Activated CD4-positive, alpha-beta memory T cell treated with anti-CD3 and anti-CD28 coated beads for 36 hours (primary cell): ENCODE results near the gene S100A1. TPM values are rescaled to one million over a fixed set of nuclear protein-coding genes. Genes with fewer than 3 reads are reported as not detected.

Experiments used
- CTCF ChIA-PET: fragments of 350-600 bp; sonication (Branson Sonifier 250); formaldehyde crosslinking; loops from one replicate; lab custom pipeline; 2021; ENCODE audit warnings: antibody characterized with exemption, inconsistent platforms; lab: Charles Lee
- POLR2A ChIA-PET: fragments of 350-600 bp; sonication (Branson Sonifier 250); formaldehyde crosslinking; loops from one replicate; lab custom pipeline; 2021; ENCODE audit warnings: antibody characterized with exemption; lab: Charles Lee
- DNase-seq: peaks from one replicate; pipeline ENCODE4 v3.0.0-alpha.2; 2020
- H3K27ac Mint-ChIP-seq: one replicate; pipeline ENCODE4 v1.8.0; 2021; ENCODE audit warnings: mixed read lengths
- H3K27me3 Mint-ChIP-seq: one replicate; pipeline ENCODE4 v1.8.0; 2021; ENCODE audit warnings: mixed read lengths
- H3K36me3 Mint-ChIP-seq: one replicate; pipeline ENCODE4 v1.8.0; 2021; ENCODE audit warnings: mixed read lengths
- H3K4me1 Mint-ChIP-seq: one replicate; pipeline ENCODE4 v1.8.0; 2021; ENCODE audit warnings: low read depth, mixed read lengths
- H3K4me3 Mint-ChIP-seq: one replicate; pipeline ENCODE4 v1.8.0; 2021; ENCODE audit warnings: mild to moderate bottlenecking, mixed read lengths
- H3K9me3 Mint-ChIP-seq: one replicate; pipeline ENCODE4 v1.8.0; 2021; ENCODE audit warnings: mixed read lengths
- intact Hi-C: fragments of 100-400 bp; cut with micrococcal nuclease; formaldehyde crosslinking; loops from one replicate; pipeline ENCODE4 v1.15.1; 2023
- total RNA-seq, 2 experiments: library from RNA; stranded (reverse); gene quantifications; one replicate each; pipeline ENCODE4 v1.2.3, GENCODE V29; 2021

S100A1 gene
- total RNA-seq, 2 experiments from 2014 or later, result not detected

DNA sequence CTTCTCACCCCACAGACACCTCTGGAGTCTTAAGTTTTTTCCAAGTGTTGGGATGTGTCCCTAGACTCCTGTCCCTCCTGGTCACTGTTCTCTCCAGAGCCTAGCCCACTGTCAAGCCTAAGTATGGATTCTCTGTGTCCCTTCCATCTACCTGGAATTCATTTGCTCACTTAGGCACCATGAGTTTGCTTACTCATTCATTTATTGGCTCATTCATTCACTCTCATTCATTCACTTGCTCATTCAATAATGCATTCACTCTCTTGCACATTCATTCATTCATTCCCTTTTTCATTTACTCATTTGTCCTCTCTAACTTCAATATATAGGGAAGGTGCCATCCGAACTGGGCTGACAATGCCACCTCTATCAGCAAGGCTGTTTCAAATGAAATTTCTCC, 16.9 kb upstream of the S100A1 start:
- ChIA-PET CTCF (no interaction called here), POLR2A (no interaction called here)
- no peak for DNase-seq
- no peaks in the 10 kb centered on the region for H3K9me3 Mint-ChIP-seq
- no peak overlapping the region for H3K27ac Mint-ChIP-seq
- no peaks in the 10 kb centered on the region for H3K4me1 Mint-ChIP-seq
- intact Hi-C loops, result no loop called here
- H3K36me3 Mint-ChIP-seq, result no peaks in the 10 kb centered on the region
- no peaks in the 10 kb centered on the region for H3K27me3 Mint-ChIP-seq
- no peak overlapping the region for H3K4me3 Mint-ChIP-seq

DNA sequence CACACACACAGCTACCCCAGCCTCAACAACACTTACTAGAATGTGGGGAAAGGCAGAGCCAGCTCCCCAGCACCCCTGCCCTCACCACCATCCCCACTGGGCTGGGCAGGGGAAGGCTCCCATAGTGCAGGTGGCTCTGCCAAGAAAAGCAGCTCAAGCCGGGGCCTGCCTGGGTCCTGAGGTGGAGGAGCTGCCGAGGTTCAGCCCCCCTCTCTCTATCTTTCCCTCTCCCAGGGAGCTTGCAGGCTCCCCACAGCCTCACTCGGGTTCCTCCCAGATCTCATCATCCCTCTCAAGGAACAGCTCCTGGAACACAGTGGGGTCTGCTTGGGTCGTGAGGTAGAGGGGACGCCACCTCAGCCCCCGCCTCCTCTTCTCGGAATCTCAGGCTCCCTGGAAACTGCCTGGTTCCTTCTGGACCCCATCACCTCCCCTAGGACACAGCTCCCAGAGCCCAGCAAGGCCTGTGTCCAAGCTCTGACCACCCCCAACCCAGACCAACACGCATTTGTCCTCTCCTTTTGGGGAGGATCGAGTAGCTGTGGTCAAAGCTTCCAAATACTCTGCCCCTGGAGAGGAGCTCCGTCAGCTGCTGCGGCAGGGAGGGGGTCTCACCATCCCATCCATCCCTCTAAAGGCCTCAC, 16.0 kb upstream of the S100A1 start:
- no peak for DNase-seq
- intact Hi-C loops, result no loop called here
- CTCF ChIA-PET, result no interaction called here
- no peaks in the 10 kb centered on the region for H3K27me3 Mint-ChIP-seq
- no peak overlapping the region for H3K27ac Mint-ChIP-seq
- POLR2A ChIA-PET, result no interaction called here
- no peaks in the 10 kb centered on the region for H3K36me3 Mint-ChIP-seq
- no peak overlapping the region for H3K4me3 Mint-ChIP-seq
- no peaks in the 10 kb centered on the region for H3K9me3 Mint-ChIP-seq
- H3K4me1 Mint-ChIP-seq, result no peaks in the 10 kb centered on the region

DNA sequence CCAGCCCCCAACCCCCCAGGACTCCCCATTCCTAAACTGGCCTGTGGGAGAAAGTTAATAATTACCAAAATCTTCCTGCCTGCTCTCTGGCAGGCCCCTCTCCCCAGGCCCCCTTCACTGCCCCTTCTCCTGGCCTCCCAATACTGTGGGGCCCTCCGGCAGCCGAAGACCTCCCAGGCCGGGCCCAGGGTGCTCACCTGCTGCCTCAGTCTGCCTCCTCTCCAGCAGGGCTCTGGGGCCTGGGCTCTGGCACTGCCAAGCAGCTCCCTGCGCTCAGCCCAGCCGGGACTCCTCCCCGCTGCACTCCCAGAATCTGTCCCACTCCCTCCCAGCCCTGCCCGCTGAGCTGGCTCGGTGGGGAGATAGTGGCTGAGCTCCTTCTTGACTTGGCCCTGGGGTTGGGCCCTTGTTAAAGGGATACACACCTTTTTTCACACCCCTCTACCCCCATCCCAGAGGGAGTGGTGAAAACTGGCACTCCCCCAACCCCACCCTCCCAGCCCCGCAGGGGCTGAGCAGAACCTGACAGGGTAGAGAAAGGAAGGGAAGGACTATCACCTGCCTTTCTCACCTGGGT, 15.4 kb upstream of the S100A1 start, which contains the start of gene S100A16:
Gene S100A16, minus strand, starts transcription at position 383 of the 577 bp plus-strand sequence. CDS start 4,986 bp downstream, outside the sequence.
- Mint-ChIP-seq H3K4me3 (no peak within 1 kb of the TSS), H3K27ac (no peak within 1 kb of the TSS), H3K27me3 (no peaks in the 10 kb centered on the region), H3K9me3 (no peaks in the 10 kb centered on the region), H3K4me1 (no peaks in the 10 kb centered on the region), H3K36me3 (no peaks in the 10 kb centered on the region)
- POLR2A ChIA-PET, result no interaction called here
- DNase-seq, result no peak
- CTCF ChIA-PET, result interaction anchor here (3.6 kb wide), 1 partner anchor 80 kb away, joined by 14 read pairs; no protein-coding TSS in a partner anchor
- intact Hi-C loops, result no loop called here

DNA sequence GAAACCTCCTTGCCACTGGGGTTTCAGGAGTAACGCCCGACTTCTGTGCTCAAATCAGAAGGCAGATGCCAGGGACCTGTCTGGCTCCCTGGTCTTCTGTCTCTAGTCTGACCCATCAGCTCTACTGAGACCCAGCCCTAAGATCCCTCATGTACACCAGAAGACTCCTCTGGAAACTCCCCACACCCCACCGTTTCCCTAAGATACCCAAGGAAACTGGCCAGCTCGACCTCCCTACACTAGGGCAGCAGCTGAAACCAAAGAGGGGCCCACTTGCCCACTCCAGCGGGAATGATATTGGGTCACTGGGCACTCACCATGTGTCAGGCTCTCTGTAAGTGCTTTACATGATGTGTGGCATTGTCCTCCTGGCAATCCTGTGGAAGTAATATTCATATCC, 14.8 kb upstream of the S100A1 start:
- DNase-seq, result no peak
- POLR2A ChIA-PET, result no interaction called here

DNA sequence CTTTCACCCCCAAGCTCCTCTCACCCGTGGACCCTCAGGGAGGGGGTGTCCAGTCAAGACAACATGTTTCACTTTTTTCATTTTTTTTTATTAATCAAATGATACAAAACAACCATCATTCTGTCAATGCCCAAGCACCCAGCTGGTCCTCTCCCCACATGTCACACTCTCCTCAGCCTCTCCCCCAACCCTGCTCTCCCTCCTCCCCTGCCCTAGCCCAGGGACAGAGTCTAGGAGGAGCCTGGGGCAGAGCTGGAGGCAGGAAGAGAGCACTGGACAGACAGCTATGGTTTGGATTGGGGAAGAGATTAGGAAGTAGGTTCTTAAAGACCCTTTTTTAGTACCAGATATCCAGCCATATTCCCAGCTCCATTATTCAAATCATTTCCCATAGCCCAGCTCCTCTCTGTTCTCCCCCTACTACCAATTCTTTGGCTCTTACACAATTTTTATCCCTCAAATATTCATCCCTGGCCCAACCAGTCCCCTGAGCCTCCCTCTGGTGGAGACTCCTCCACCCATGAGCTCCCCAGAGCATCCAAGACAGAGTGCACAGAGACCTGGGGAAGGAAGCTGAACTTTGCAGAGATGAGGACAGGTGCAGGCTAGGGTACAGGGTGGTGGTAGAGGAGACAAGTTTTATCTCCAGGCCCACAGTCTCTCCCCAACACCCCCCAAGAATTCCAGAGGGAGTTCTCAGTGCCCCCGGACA, 13.9 kb upstream of the S100A1 start:
- no peak for DNase-seq
- ChIA-PET POLR2A (no interaction called here), CTCF (interaction anchor here (1.0 to 3.6 kb wide), 3 partner anchors 13 to 103 kb away, joined by 5 to 23 read pairs (median 14); partner anchors contain the start of gene S100A13)
- intact Hi-C loops, result no loop called here
- H3K27me3 Mint-ChIP-seq, result no peaks in the 10 kb centered on the region
- no peaks in the 10 kb centered on the region for H3K36me3 Mint-ChIP-seq
- no peak overlapping the region for H3K4me3 Mint-ChIP-seq
- no peaks in the 10 kb centered on the region for H3K9me3 Mint-ChIP-seq
- no peak overlapping the region for H3K27ac Mint-ChIP-seq
- no peaks in the 10 kb centered on the region for H3K4me1 Mint-ChIP-seq

More for the DNA sequence above, 14.8 kb upstream of the S100A1 start:
- CTCF ChIA-PET, result interaction anchor here (3.1 to 3.6 kb wide), 2 partner anchors 81 to 102 kb away, joined by 14 to 23 read pairs; no protein-coding TSS in a partner anchor
- no peaks in the 10 kb centered on the region for H3K9me3 Mint-ChIP-seq
- H3K27me3 Mint-ChIP-seq, result no peaks in the 10 kb centered on the region
- H3K27ac Mint-ChIP-seq, result no peak overlapping the region
- no peaks in the 10 kb centered on the region for H3K36me3 Mint-ChIP-seq
- H3K4me3 Mint-ChIP-seq, result no peak overlapping the region
- H3K4me1 Mint-ChIP-seq, result no peaks in the 10 kb centered on the region
- intact Hi-C loops, result no loop called here

DNA sequence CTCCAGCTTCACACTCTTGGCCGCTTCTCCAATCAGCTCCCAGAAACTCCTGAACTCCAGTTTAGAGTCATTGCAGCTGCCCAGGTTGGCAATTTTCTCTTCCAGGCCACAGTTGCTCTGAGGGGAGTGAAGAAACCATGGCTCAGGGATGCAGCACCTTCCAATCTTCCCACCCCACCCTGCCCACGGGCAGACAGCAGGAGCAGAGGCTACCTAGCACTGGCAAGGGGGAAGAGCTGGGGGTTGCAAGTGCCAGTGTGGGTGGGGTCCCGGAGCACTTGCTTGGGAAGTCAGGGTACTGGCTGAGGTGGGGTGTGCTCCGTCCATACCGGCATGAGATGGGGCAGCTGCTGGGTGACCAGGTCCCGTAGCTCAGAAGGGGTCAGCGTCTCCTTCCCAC, 13.3 kb upstream of the S100A1 start:
- intact Hi-C loops, result no loop called here
- Mint-ChIP-seq H3K27me3 (no peaks in the 10 kb centered on the region), H3K9me3 (no peaks in the 10 kb centered on the region), H3K4me3 (no peak overlapping the region), H3K27ac (no peak overlapping the region), H3K4me1 (no peaks in the 10 kb centered on the region), H3K36me3 (no peaks in the 10 kb centered on the region)
- POLR2A ChIA-PET, result interaction anchor here (1.4 kb wide), 1 partner anchor 19 kb away, joined by 6 read pairs; the partner anchor contains the start of gene CHTOP
- no peak for DNase-seq
- CTCF ChIA-PET, result interaction anchor here (1.0 to 3.6 kb wide), 3 partner anchors 13 to 104 kb away, joined by 5 to 23 read pairs (median 14); partner anchors contain the start of gene S100A13

DNA sequence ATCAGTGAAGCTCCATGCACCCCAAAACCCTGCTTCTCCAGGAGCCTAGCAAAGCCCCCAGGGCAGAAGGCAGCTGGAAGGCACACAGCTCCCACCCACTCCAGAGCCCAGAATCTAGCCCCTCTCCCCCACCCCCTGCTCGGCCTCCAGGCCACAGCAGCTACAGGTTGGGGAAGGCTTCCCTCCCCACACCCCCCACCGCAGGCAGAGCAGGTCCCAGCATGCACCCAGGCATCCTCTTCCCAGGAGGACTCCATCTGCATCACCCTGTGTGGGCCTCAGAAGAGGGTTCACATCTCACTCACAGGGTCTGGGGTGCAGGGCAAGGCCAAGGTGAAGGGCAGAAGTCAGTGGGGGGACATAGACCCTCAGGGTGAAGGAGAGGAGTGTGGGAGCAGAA, 12.8 kb upstream of the S100A1 start:
- Mint-ChIP-seq H3K36me3 (no peaks in the 10 kb centered on the region), H3K4me3 (no peak overlapping the region), H3K4me1 (no peaks in the 10 kb centered on the region), H3K9me3 (no peaks in the 10 kb centered on the region), H3K27me3 (no peaks in the 10 kb centered on the region), H3K27ac (no peak overlapping the region)
- DNase-seq, result no peak
- POLR2A ChIA-PET, result interaction anchor here (1.4 kb wide), 1 partner anchor 19 kb away, joined by 6 read pairs; the partner anchor contains the start of gene CHTOP
- intact Hi-C loops, result no loop called here
- CTCF ChIA-PET, result interaction anchor here (3.1 to 4.2 kb wide), 3 partner anchors 44 to 104 kb away, joined by 14 to 39 read pairs (median 23); no protein-coding TSS in a partner anchor

DNA sequence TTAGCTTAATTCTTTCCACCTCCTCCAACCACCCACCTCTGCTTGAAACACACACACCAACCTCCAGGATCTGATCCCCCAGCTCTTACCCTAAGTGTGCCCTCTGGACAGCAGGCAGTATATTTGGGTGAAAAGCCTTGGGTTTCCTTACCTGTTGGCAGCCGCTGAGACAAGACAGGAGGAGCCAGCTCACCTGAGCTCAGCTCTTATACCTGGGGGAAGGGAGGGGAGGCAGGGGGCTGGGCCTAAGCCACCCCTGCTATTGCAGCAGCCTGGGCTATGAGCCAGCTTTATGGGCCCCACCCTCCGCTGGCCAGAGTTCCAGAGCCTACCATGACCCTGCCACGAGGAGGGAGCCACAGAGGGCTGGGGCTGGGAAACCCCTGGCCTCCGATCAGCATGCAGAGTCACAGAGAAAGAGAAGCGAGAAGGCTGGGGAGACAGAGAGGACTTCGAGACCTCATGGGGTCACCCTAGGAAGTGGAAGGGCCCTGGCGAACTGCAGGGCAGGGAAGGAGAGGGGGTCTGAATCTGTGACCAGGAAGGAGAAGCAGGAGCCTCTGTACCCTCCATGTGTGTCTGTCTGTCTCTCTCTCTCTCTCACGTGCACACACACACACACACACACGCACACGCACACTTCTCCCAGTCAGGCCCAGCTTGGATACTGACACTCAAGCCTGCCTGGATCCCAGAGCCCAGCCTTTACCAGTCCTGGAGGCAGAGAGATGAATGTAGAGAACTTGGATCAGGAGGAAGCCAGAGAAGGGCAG, 11.9 kb upstream of the S100A1 start, which contains the start of gene S100A14:
Gene S100A14, minus strand, starts transcription at position 182 of the 773 bp plus-strand sequence. CDS start 467 bp downstream, outside the sequence.
- H3K4me3 Mint-ChIP-seq, result no peak within 1 kb of the TSS
- intact Hi-C loops, result no loop called here
- no peaks in the 10 kb centered on the region for H3K4me1 Mint-ChIP-seq
- no peaks in the 10 kb centered on the region for H3K27me3 Mint-ChIP-seq
- ChIA-PET CTCF (interaction anchor here (1.2 to 4.2 kb wide), 8 partner anchors 44 to 122 kb away, joined by 3 to 39 read pairs (median 12); no protein-coding TSS in a partner anchor), POLR2A (interaction anchor here (1.4 to 1.7 kb wide), 2 partner anchors 18 to 44 kb away, joined by 6 read pairs; partner anchors contain the start of gene CHTOP)
- H3K27ac Mint-ChIP-seq, result no peak within 1 kb of the TSS
- H3K9me3 Mint-ChIP-seq, result no peaks in the 10 kb centered on the region
- DNase-seq, result no peak
- H3K36me3 Mint-ChIP-seq, result no peaks in the 10 kb centered on the region

DNA sequence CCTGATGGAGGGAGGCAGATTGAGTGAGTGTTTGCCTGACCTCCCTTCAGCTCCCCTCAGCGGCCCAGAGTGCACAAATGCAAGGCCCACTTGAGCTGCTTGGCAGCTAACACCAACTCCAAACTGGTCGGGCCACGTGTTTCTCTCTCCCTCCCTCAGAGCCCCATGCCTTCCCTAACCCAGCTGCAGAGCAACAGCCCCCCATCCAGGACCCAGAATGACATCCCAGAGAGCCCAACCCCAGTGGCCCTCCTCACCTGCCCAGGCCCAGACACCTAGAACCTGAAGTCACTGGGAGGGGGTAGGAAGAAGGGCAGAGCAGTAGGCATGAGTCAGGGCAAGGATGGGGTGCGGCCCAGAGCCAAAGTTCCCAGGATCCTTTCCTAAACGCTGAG, 11.3 kb upstream of the S100A1 start:
- H3K27ac Mint-ChIP-seq, result no peak overlapping the region
- ChIA-PET CTCF (interaction anchor here (1.2 to 4.2 kb wide), 10 partner anchors 9 to 123 kb away, joined by 3 to 39 read pairs (median 6); partner anchors contain the start of gene S100A1), POLR2A (interaction anchor here (1.7 kb wide), 1 partner anchor 44 kb away, joined by 6 read pairs; no protein-coding TSS in a partner anchor)
- H3K9me3 Mint-ChIP-seq, result no peaks in the 10 kb centered on the region
- intact Hi-C loops, result loop anchor here (1.0 kb wide), 2 partner anchors 45 to 106 kb away; no protein-coding TSS in a partner anchor
- H3K4me1 Mint-ChIP-seq, result no peaks in the 10 kb centered on the region
- no peak overlapping the region for H3K4me3 Mint-ChIP-seq
- DNase-seq, result no peak
- H3K27me3 Mint-ChIP-seq, result no peaks in the 10 kb centered on the region
- H3K36me3 Mint-ChIP-seq, result no peaks in the 10 kb centered on the region

DNA sequence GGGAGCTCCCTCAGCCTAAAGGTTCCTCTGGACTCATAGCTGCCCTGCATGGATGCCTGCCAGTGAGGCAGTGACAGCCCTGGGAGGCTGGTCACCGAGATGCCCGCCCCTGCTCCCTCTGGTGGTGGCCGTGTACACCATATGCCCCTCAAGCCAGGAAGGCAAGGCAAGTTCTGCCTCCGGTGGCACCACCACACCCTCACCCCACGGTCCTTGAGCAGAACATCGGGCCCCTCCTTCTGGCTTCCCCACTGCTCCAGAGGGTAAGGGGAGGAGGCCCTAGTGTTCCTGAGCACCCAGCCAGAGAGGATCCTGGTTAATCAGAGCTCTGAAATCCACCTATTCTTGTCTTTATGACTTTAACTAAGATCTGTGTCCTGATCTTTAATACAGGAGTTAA, 10.6 kb upstream of the S100A1 start:
- no peak overlapping the region for H3K27ac Mint-ChIP-seq
- CTCF ChIA-PET, result interaction anchor here (0.6 to 4.2 kb wide), 13 partner anchors 9 to 123 kb away, joined by 3 to 39 read pairs (median 5); partner anchors contain the start of genes CHTOP, S100A1 and S100A13
- intact Hi-C loops, result loop anchor here (1.0 kb wide), 2 partner anchors 45 to 106 kb away; no protein-coding TSS in a partner anchor
- peak; percentile 80 for DNase-seq
- H3K36me3 Mint-ChIP-seq, result no peaks in the 10 kb centered on the region
- no peak overlapping the region for H3K4me3 Mint-ChIP-seq
- no peaks in the 10 kb centered on the region for H3K9me3 Mint-ChIP-seq
- POLR2A ChIA-PET, result interaction anchor here (1.7 kb wide), 1 partner anchor 45 kb away, joined by 6 read pairs; no protein-coding TSS in a partner anchor
- no peaks in the 10 kb centered on the region for H3K4me1 Mint-ChIP-seq
- H3K27me3 Mint-ChIP-seq, result no peaks in the 10 kb centered on the region

DNA sequence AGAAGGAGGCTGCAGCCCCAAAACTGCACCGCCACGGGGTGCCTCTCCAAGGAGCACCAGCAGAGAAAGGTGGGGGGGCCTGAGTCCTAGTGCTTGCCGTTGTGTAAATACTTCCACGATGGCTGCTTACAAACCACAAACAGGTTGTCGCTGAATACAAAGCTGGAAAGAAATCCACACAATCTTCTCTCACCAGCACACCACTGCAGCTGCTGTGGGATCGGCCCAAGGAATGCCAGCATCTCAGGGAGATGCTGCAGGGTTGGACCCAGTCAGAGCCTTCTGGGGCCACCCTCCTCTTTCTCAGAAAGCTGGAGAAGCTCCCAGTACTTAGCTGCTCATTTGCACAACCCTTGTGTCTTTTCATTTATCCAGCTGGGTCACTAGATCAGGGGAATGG, 9.1 kb upstream of the S100A1 start:
- POLR2A ChIA-PET, result interaction anchor here (1.6 kb wide), 1 partner anchor 15 kb away, joined by 8 read pairs; the partner anchor contains the start of gene CHTOP
- intact Hi-C loops, result no loop called here
- Mint-ChIP-seq H3K27me3 (no peaks in the 10 kb centered on the region), H3K36me3 (no peaks in the 10 kb centered on the region), H3K4me1 (no peaks in the 10 kb centered on the region), H3K9me3 (no peaks in the 10 kb centered on the region), H3K4me3 (no peak overlapping the region), H3K27ac (no peak overlapping the region)
- no peak for DNase-seq
- CTCF ChIA-PET, result interaction anchor here (0.7 to 4.2 kb wide), 8 partner anchors 8 to 108 kb away, joined by 3 to 39 read pairs (median 6); partner anchors contain the start of genes CHTOP, S100A1 and S100A13
